Brain microvascular endothelial cell (primary cell): Measurements from ENCODE around the gene TBC1D19.

Experiments
- DNase-seq: peaks from one replicate; pipeline ENCODE4 v3.0.0-alpha.2; 2020
- H3K27ac ChIP-seq: fragments of 250-450 bp; sonication (Bioruptor Pico); 2 replicates; pipeline ENCODE4 v1.5.1; 2020; ENCODE audit warnings: mild to moderate bottlenecking, moderate library complexity
- H3K27me3 ChIP-seq: fragments of 250-450 bp; sonication (Bioruptor Pico); replicated peaks from 2 replicates; pipeline ENCODE4 v1.5.1; 2020; ENCODE audit warnings: mild to moderate bottlenecking
- H3K36me3 ChIP-seq: fragments of 250-450 bp; sonication (Bioruptor Pico); replicated peaks from 2 replicates; pipeline ENCODE4 v1.5.1; 2020; ENCODE audit warnings: mild to moderate bottlenecking
- H3K4me3 ChIP-seq: 2 replicates; pipeline ENCODE4 v1.5.1; 2011; ENCODE audit warnings: low read depth, mild to moderate bottlenecking, control low read depth, low read length, moderate library complexity
- CTCF ChIP-seq: IDR thresholded peaks from 2 replicates; pipeline ENCODE4 v1.5.1; 2011; ENCODE audit warnings: low read depth, mild to moderate bottlenecking, moderate library complexity, low read length, control low read depth, inconsistent platforms; ENCODE audit errors: missing control alignments
- in situ Hi-C: cut with HindIII; loops from 2 replicates; pipeline ENCODE4 v1.10.0; 2017; ENCODE audit warnings: low sequenced_read_pairs, low pct_ligation_motif_present

TBC1D19 gene

GRCh38 chr4:26746802-26747213 lies 162.9 kb downstream of the TBC1D19 start:
- no peak for TF ChIP-seq CTCF
- no peak for DNase-seq
- Histone ChIP-seq H3K27me3 (no peaks in the 10 kb centered on the region), H3K27ac (no peak overlapping the region), H3K4me3 (no peak overlapping the region), H3K36me3 (peaks cover 4% of the 10 kb centered on the region)
- in situ Hi-C loops, result no loop called here

- Histone ChIP-seq H3K4me3 (no peak overlapping the region), H3K27ac (no peak overlapping the region), H3K27me3 (no peaks in the 10 kb centered on the region), H3K36me3 (peaks cover 4% of the 10 kb centered on the region)
- TF ChIP-seq CTCF, result no peak
- DNase-seq, result no peak
- in situ Hi-C loops, result no loop called here
Observed at GRCh38 chr4:26748811-26749210, 164.9 kb downstream of the TBC1D19 start.

GRCh38 chr4:26749867-26750266 lies 166.0 kb downstream of the TBC1D19 start:
- in situ Hi-C loops, result no loop called here
- Histone ChIP-seq H3K27me3 (no peaks in the 10 kb centered on the region), H3K4me3 (no peak overlapping the region), H3K27ac (no peak overlapping the region), H3K36me3 (peaks cover 4% of the 10 kb centered on the region)
- no peak for DNase-seq
- no peak for TF ChIP-seq CTCF

- Histone ChIP-seq H3K36me3 (peaks cover 4% of the 10 kb centered on the region), H3K27ac (no peak overlapping the region), H3K27me3 (no peaks in the 10 kb centered on the region), H3K4me3 (no peak overlapping the region)
- no peak for DNase-seq
- in situ Hi-C loops, result no loop called here
- TF ChIP-seq CTCF, result no peak
Observed at GRCh38 chr4:26751004-26751403, 167.1 kb downstream of the TBC1D19 start.

- DNase-seq, result no peak
- no peak for TF ChIP-seq CTCF
- no peaks in the 10 kb centered on the region for H3K27me3 ChIP-seq
- H3K27ac ChIP-seq, result no peak overlapping the region
- peaks cover 4% of the 10 kb centered on the region for H3K36me3 ChIP-seq
- H3K4me3 ChIP-seq, result no peak overlapping the region
- in situ Hi-C loops, result no loop called here
Observed at GRCh38 chr4:26751838-26752237, 168.0 kb downstream of the TBC1D19 start.

GRCh38 chr4:26753187-26753586 lies 169.3 kb downstream of the TBC1D19 start:
- no peak for DNase-seq
- H3K4me3 ChIP-seq, result no peak overlapping the region
- H3K36me3 ChIP-seq, result peaks cover 4% of the 10 kb centered on the region
- H3K27me3 ChIP-seq, result no peaks in the 10 kb centered on the region
- in situ Hi-C loops, result no loop called here
- no peak for TF ChIP-seq CTCF
- no peak overlapping the region for H3K27ac ChIP-seq
